Activated CD4-positive, CD25-positive, alpha-beta regulatory T cell treated with anti-CD3 and anti-CD28 coated beads, Interleukin-2, amount 50 U/mL, for 24 hours (primary cell): ENCODE data around the gene P2RX2.
A peak's percentile ranks its signal among the peaks of the same experiment; 100 is the strongest.

Experiments
- ATAC-seq, 2 donors: fragments of 150-1000 bp; cut with Tn5 transposase; one replicate each; pipeline ENCODE4 v1.10.0; 2021; ENCODE audit warnings: mild to moderate bottlenecking in 1 of 2, moderate library complexity in 1 of 2

Gene P2RX2

GRCh38 chr12:132638541-132639408, 20.2 kb downstream of the P2RX2 start:
- ATAC-seq = no peak

GRCh38 chr12:132639956-132640520, 21.5 kb downstream of the P2RX2 start:
- no peak for ATAC-seq

GRCh38 chr12:132640936-132641335, 22.4 kb downstream of the P2RX2 start:
- ATAC-seq = no peak

GRCh38 chr12:132641811-132642650, 23.5 kb downstream of the P2RX2 start:
- no peak for ATAC-seq

GRCh38 chr12:132642846-132643835, 24.6 kb downstream of the P2RX2 start:
- ATAC-seq = no peak

GRCh38 chr12:132646850-132647249, 28.3 kb downstream of the P2RX2 start:
- ATAC-seq = peak in 1 of 2 donors; percentile 56

- ATAC-seq = no peak
These were observed 29.3 kb downstream of the P2RX2 start for GRCh38 chr12:132647858-132648257.

GRCh38 chr12:132648616-132649225, 30.1 kb downstream of the P2RX2 start:
- ATAC-seq = no peak

GRCh38 chr12:132649226-132649945, 30.8 kb downstream of the P2RX2 start:
- no peak for ATAC-seq

- ATAC-seq = no peak
These were observed 33.0 kb downstream of the P2RX2 start for GRCh38 chr12:132651444-132652100.

- ATAC-seq = no peak
These were observed 35.2 kb downstream of the P2RX2 start for GRCh38 chr12:132653567-132654290.

GRCh38 chr12:132657004-132657727, 38.6 kb downstream of the P2RX2 start:
- no peak for ATAC-seq

- ATAC-seq = no peak
These were observed 39.7 kb downstream of the P2RX2 start for GRCh38 chr12:132658149-132658894.

- ATAC-seq = no peak
These were observed 40.6 kb downstream of the P2RX2 start for GRCh38 chr12:132659146-132659545.

GRCh38 chr12:132660052-132660451, 41.5 kb downstream of the P2RX2 start:
- ATAC-seq = no peak

GRCh38 chr12:132660996-132661395, 42.4 kb downstream of the P2RX2 start:
- no peak for ATAC-seq

GRCh38 chr12:132661972-132662371, 43.4 kb downstream of the P2RX2 start:
- no peak for ATAC-seq
